DOHH2 (cell line): ENCODE measurements around the gene BIK.

Experiments used
- CTCF ChIP-seq: fragments of 200-600 bp; sonication (generic); IDR thresholded peaks from one replicate; pipeline ENCODE4 v1.5.1; 2014; ENCODE audit warnings: antibody characterized with exemption, mild to moderate bottlenecking, low read depth, low read length; ENCODE audit not compliant: poor library complexity, severe bottlenecking
- EZH2phosphoT487 ChIP-seq: fragments of 200-600 bp; sonication (generic); IDR thresholded peaks from 2 replicates; pipeline ENCODE4 v1.6.1; 2017; ENCODE audit warnings: borderline replicate concordance, mild to moderate bottlenecking, antibody characterized with exemption, low read length, moderate library complexity, mixed read lengths

- no peak for TF ChIP-seq CTCF
- no peak for TF ChIP-seq EZH2phosphoT487
Measured at GRCh38 chr22:43176090-43176489, 65.5 kb downstream of the BIK start.
